Testis (tissue), 2 donors: ENCODE data around the gene ENTPD5.

ENCODE experiments used
- CTCF ChIP-seq, 3 experiments: fragments of 450-650 bp in 2 of 3; fragments of 200-600 bp in 1 of 3; sonication (generic) in 1 of 3; IDR thresholded peaks; one replicate each; pipeline ENCODE4 v1.5.1; 2016 to 2019; ENCODE audit warnings: antibody characterized with exemption in 3 of 3, mild to moderate bottlenecking in 2 of 3, moderate library complexity in 1 of 3
- POLR2A ChIP-seq: fragments of 450-650 bp; IDR thresholded peaks from one replicate; pipeline ENCODE4 v1.6.1; 2017; ENCODE audit warnings: antibody characterized with exemption, mild to moderate bottlenecking, moderate library complexity

GRCh38 chr14:74049876-74050495, 30.9 kb upstream of the ENTPD5 start:
- TF ChIP-seq CTCF (IDR thresholded peaks at IDR 0.05) (no peak), POLR2A (no peak)
